HG02884 (cell line): ENCODE results near the gene ARSJ.
"Not testable (repeated sequence)": the region's sequence is repeated elsewhere in the genome, so short reads cannot be mapped to it uniquely, and the experiment has no call there.

Source experiments
- ATAC-seq: cut with Tn5 transposase; IDR thresholded peaks from one replicate; pipeline ENCODE4 v1.9.1; 2021; ENCODE audit warnings: mild to moderate bottlenecking, moderate library complexity; ENCODE audit not compliant: unreplicated experiment

Gene ARSJ

GRCh38 chr4:113979148-113979904 is at the start of gene ARSJ:
TSS of gene ARSJ (minus strand) at chr4:113979647. CDS start at chr4:113978834, 813 bp downstream.
- ATAC-seq, result peak; percentile 52

GRCh38 chr4:114028071-114028470 is 48.6 kb upstream of the ARSJ start:
- ATAC-seq, result no peak

GRCh38 chr4:114027596-114027995 is 48.1 kb upstream of the ARSJ start:
- ATAC-seq, result no peak

- no peak for ATAC-seq
Measured at GRCh38 chr4:114026447-114026846, 47.0 kb upstream of the ARSJ start.

GRCh38 chr4:114025176-114025777 is 45.8 kb upstream of the ARSJ start:
- peak; percentile 94 for ATAC-seq

GRCh38 chr4:114021451-114021850 is 42.0 kb upstream of the ARSJ start:
- ATAC-seq, result no peak

- no peak for ATAC-seq
Measured at GRCh38 chr4:114019969-114020358, 40.5 kb upstream of the ARSJ start.

GRCh38 chr4:114019276-114019968 is 40.0 kb upstream of the ARSJ start:
- no peak for ATAC-seq

- ATAC-seq, result no peak
Measured at GRCh38 chr4:114017120-114017917, 37.9 kb upstream of the ARSJ start.

- no peak for ATAC-seq
Measured at GRCh38 chr4:114015444-114015899, 36.0 kb upstream of the ARSJ start.

- not testable (repeated sequence) for ATAC-seq
Measured at GRCh38 chr4:114013201-114013600, 33.8 kb upstream of the ARSJ start.

- no peak for ATAC-seq
Measured at GRCh38 chr4:114012749-114013148, 33.3 kb upstream of the ARSJ start.

- ATAC-seq, result no peak
Measured at GRCh38 chr4:114005569-114006442, 26.4 kb upstream of the ARSJ start.

GRCh38 chr4:114004483-114005226 is 25.2 kb upstream of the ARSJ start:
- not testable (repeated sequence) for ATAC-seq

- ATAC-seq, result no peak
Measured at GRCh38 chr4:113998531-113998930, 19.1 kb upstream of the ARSJ start.

- no peak for ATAC-seq
Measured at GRCh38 chr4:113998079-113998478, 18.6 kb upstream of the ARSJ start.

GRCh38 chr4:113997206-113997605 is 17.8 kb upstream of the ARSJ start:
- ATAC-seq, result no peak

GRCh38 chr4:113996599-113997177 is 17.2 kb upstream of the ARSJ start:
- no peak for ATAC-seq

GRCh38 chr4:113993887-113994286 is 14.4 kb upstream of the ARSJ start:
- no peak for ATAC-seq
